K562 (cell line): Measurements from ENCODE around the gene SYT7. TPM values are rescaled to one million over a fixed set of nuclear protein-coding genes. Genes with fewer than 3 reads are reported as not detected.

Experiments used
- ATAC-seq: fragments of 200-7000 bp; cut with Tn5 transposase; 3 replicates; pipeline ENCODE4 v1.9.1; 2020; ENCODE audit warnings: moderate library complexity
- BruUV-seq: library from RNA; stranded (reverse); fragments of 400-500 nt; replicated peaks from 2 replicates; lab custom pipeline; 2021; lab: Mats Ljungman, UMichigan
- CTCF ChIA-PET: fragments of 300-600 bp; formaldehyde crosslinking; extraction: SDS; loops from one replicate; lab custom pipeline; 2021; ENCODE audit warnings: low intra/inter-chr PET ratio; lab: Yijun Ruan, JAX
- POLR2A ChIA-PET: fragments of 300-600, 350-650 bp; sonication (Branson Sonifier 250); formaldehyde crosslinking; extraction: SDS; loops from one replicate; lab custom pipeline; 2021; ENCODE audit warnings: antibody characterized with exemption, inconsistent platforms; lab: Yijun Ruan, JAX
- DNase-seq, 4 experiments: peaks; one replicate each; pipeline versions ENCODE4 v3.0.0 to v3.0.0-alpha.2; 2011 to 2018; ENCODE audit warnings: low spot score in 3 of 4, mixed read lengths in 3 of 4; ENCODE audit errors: extremely low read depth in 1 of 4
- FAIRE-seq: peaks from 2 replicates; lab custom pipeline; 2011; peaks lifted over from hg19 to GRCh38; lab: Jason Lieb, UNC
- H2AFZ ChIP-seq: 2 replicates; pipeline ENCODE4 v1.6.0; 2011; ENCODE audit warnings: low read depth, low read length, control low read depth, inconsistent platforms
- H3K27ac ChIP-seq: fragments of 200-600 bp; 3 replicates; pipeline ENCODE4 v1.8.0; 2011; ENCODE audit warnings: low read depth, mild to moderate bottlenecking, control low read depth, inconsistent platforms, low read length, moderate library complexity, mixed read lengths; ENCODE audit errors: extremely low read depth
- H3K27me3 ChIP-seq, 2 experiments: fragments of 300-600 bp in 1 of 2; 2 replicates in 1 of 2; 3 replicates in 1 of 2; pipeline versions ENCODE4 v1.6.0 to v1.8.0; 2011; ENCODE audit warnings: inconsistent platforms in 2 of 2, low read length in 2 of 2, mild to moderate bottlenecking in 1 of 2, mixed read lengths in 1 of 2, moderate library complexity in 1 of 2; ENCODE audit not compliant: control insufficient read depth in 2 of 2, insufficient read depth in 2 of 2
- H3K36me3 ChIP-seq: fragments of 300-600 bp; 3 replicates; pipeline ENCODE4 v1.8.0; 2011; ENCODE audit warnings: mild to moderate bottlenecking, low read length, inconsistent platforms; ENCODE audit not compliant: control insufficient read depth, insufficient read depth
- H3K4me1 ChIP-seq, 2 experiments: fragments of 200-600 bp in 1 of 2; replicated peaks in 1 of 2; 2 replicates in 1 of 2; 3 replicates in 1 of 2; pipeline versions ENCODE4 v1.5.1 to v1.8.0; 2011; ENCODE audit warnings: inconsistent platforms in 2 of 2, low read length in 2 of 2, mild to moderate bottlenecking in 1 of 2, mixed read lengths in 1 of 2, moderate library complexity in 1 of 2; ENCODE audit not compliant: control insufficient read depth in 2 of 2, insufficient read depth in 2 of 2
- H3K4me2 ChIP-seq: 2 replicates; pipeline ENCODE4 v1.6.1; 2011; ENCODE audit warnings: low read length, control low read depth, inconsistent platforms, mixed read lengths; ENCODE audit not compliant: insufficient read depth
- H3K4me3 ChIP-seq: fragments of 200-600 bp; sonication (generic), shearing (Covaris generic); 2 replicates; pipeline ENCODE4 v1.5.1; 2016; ENCODE audit warnings: control low read depth, inconsistent platforms
- H3K79me2 ChIP-seq: fragments of 200-600 bp; 3 replicates; pipeline ENCODE4 v1.8.0; 2011; ENCODE audit warnings: low read length, inconsistent platforms; ENCODE audit not compliant: control insufficient read depth, insufficient read depth
- H3K9ac ChIP-seq, 2 experiments: 2 replicates each; pipeline versions ENCODE4 v1.6.0 to v1.6.1; 2011; ENCODE audit warnings: low read depth in 2 of 2, low read length in 2 of 2, control low read depth in 1 of 2, inconsistent platforms in 1 of 2, mild to moderate bottlenecking in 1 of 2, mixed read lengths in 1 of 2; ENCODE audit not compliant: insufficient read depth in 1 of 2
- H3K9me1 ChIP-seq: one replicate; pipeline ENCODE4 v1.6.0; 2011; ENCODE audit warnings: inconsistent platforms, mild to moderate bottlenecking, low read length, moderate library complexity; ENCODE audit not compliant: control insufficient read depth, insufficient read depth
- H3K9me3 ChIP-seq: replicated peaks from 2 replicates; pipeline ENCODE4 v1.5.1; 2011; ENCODE audit warnings: low read depth, low read length, inconsistent platforms; ENCODE audit not compliant: control insufficient read depth, insufficient read depth
- H4K20me1 ChIP-seq: replicated peaks from 2 replicates; pipeline ENCODE4 v1.6.1; 2011; ENCODE audit warnings: low read length, inconsistent platforms, mixed read lengths; ENCODE audit not compliant: control insufficient read depth, insufficient read depth
- CREB5 ChIP-seq: fragments of 250-450 bp; sonication (Bioruptor Pico); IDR thresholded peaks from 2 replicates; pipeline ENCODE4 v1.5.0; 2020; ENCODE audit warnings: mild to moderate bottlenecking
- CXXC5 ChIP-seq: fragments of 250-450 bp; sonication (Bioruptor Pico); IDR thresholded peaks from 2 replicates; pipeline ENCODE4 v1.8.0; 2022; ENCODE audit warnings: inconsistent platforms, mild to moderate bottlenecking, moderate library complexity
- JUND ChIP-seq, 2 experiments: IDR thresholded peaks; 2 replicates in 1 of 2; 3 replicates in 1 of 2; pipeline ENCODE4 v1.6.1; 2011; ENCODE audit warnings: borderline replicate concordance in 2 of 2, low read depth in 2 of 2, low read length in 2 of 2, improper control_type of control experiment in 1 of 2, missing biosample characterization in 1 of 2, missing genetic modification characterization in 1 of 2, missing genetic modification reagents in 1 of 2
- L3MBTL2 ChIP-seq: fragments of 450-650 bp; IDR thresholded peaks from 2 replicates; pipeline ENCODE4 v1.6.1; 2016; ENCODE audit warnings: mild to moderate bottlenecking, moderate library complexity
- LARP7 ChIP-seq: fragments of 450-650 bp; IDR thresholded peaks from 2 replicates; pipeline ENCODE4 v1.6.1; 2016
- NR1H2 ChIP-seq: sonication (generic); formaldehyde crosslinking; IDR thresholded peaks from 2 replicates; pipeline ENCODE4 v1.4.0; 2020; ENCODE audit warnings: mild to moderate bottlenecking, missing genetic modification reagents
- PURB ChIP-seq: sonication (generic); formaldehyde crosslinking; IDR thresholded peaks from 2 replicates; pipeline ENCODE4 v1.9.0; 2021; ENCODE audit warnings: low read depth, mild to moderate bottlenecking, missing genetic modification reagents
- SIRT6 ChIP-seq: IDR thresholded peaks from one replicate; pipeline ENCODE4 v1.6.1; 2012; ENCODE audit warnings: low read depth, mild to moderate bottlenecking, control low read depth, inconsistent platforms, low read length, moderate library complexity
- SMAD3 ChIP-seq: fragments of 450-650 bp; formaldehyde crosslinking; conservative IDR thresholded peaks from 2 replicates; pipeline ENCODE4 v1.4.0; 2020; ENCODE audit warnings: mild to moderate bottlenecking
- TBL1XR1 ChIP-seq, 2 experiments: IDR thresholded peaks; 2 replicates each; pipeline ENCODE4 v1.6.1; 2012; ENCODE audit warnings: improper control_type of control experiment in 2 of 2, low read length in 2 of 2, mild to moderate bottlenecking in 1 of 2
- ZNF263 ChIP-seq: sonication (generic); formaldehyde crosslinking; IDR thresholded peaks from 2 replicates; pipeline ENCODE4 v1.8.0; 2022; ENCODE audit warnings: mild to moderate bottlenecking, missing genetic modification reagents, borderline replicate concordance
- ZNF707 ChIP-seq: fragments of 250-450 bp; sonication (Bioruptor Pico); conservative IDR thresholded peaks from 2 replicates; pipeline ENCODE4 v1.8.0; 2022; ENCODE audit warnings: inconsistent platforms, mild to moderate bottlenecking, moderate library complexity
- ZNF717 ChIP-seq: fragments of 250-450 bp; sonication (Bioruptor Pico); IDR thresholded peaks from 2 replicates; pipeline ENCODE4 v1.5.0; 2021
- WGBS: fragments of 100-300 bp; shearing (Covaris generic); methylation state at CpG from one replicate; pipeline ENCODE4 v1.1.6; 2016; ENCODE audit warnings: low coverage, mixed read lengths; ENCODE audit not compliant: insufficient coverage; ENCODE audit errors: missing lambda C conversion rate; 5-methylcytosine and 5-hydroxymethylcytosine counted together
- in situ Hi-C: fragments of 300-500 bp; cut with MboI; formaldehyde crosslinking; loops from 4 replicates; pipeline ENCODE4 v1.15.0; 2018; ENCODE audit warnings: inconsistent platforms, mixed read lengths
- intact Hi-C: fragments of 100-400 bp; cut with micrococcal nuclease; formaldehyde crosslinking; loops from 2 replicates; pipeline ENCODE4 v1.14.2; 2022
- polyA plus RNA-seq, 8 experiments: library from polyadenylated mRNA; depleted of rRNA in 4 of 8; stranded (reverse) in 5 of 8; unstranded in 3 of 8; fragments of >200 nt; fragmentation: Nextera tagmentation in 2 of 8; fragmentation: Illumina TruSeq in 1 of 8; extraction: Ambion mirVana in 2 of 8; extraction: Trizol in 1 of 8; gene quantifications; 2 replicates each; pipeline versions ENCODE4 v1.2.1 to v1.2.3, GENCODE V29; 2011 to 2014; ENCODE audit warnings: inconsistent platforms in 1 of 8, missing spikeins in 1 of 8
- total RNA-seq, 7 experiments: library from RNA; depleted of rRNA in 6 of 7; stranded (reverse); fragments of >200 nt in 6 of 7; fragmentation: Illumina TruSeq in 2 of 7; extraction: Trizol in 2 of 7; gene quantifications; 2 replicates each; pipeline versions ENCODE4 v1.2.1 to v1.2.3, GENCODE V29; 2011 to 2021; ENCODE audit warnings: low replicate concordance in 1 of 7

SYT7 gene
- total and polyA plus RNA-seq, 9 of the 15 experiments (the other 6 are each of a cell fraction or from before 2014, with no cell fraction given), result 0.01 to 0.51 (median 0.16) TPM; not detected in 1

GRCh38 chr11:61526956-61527731 is 53.7 kb downstream of the SYT7 start:
- no peaks in the 10 kb centered on the region for H3K36me3 ChIP-seq
- H3K9ac ChIP-seq, result no peak overlapping the region
- POLR2A ChIA-PET, result interaction anchor here (0.6 to 1.3 kb wide), 5 partner anchors 11 to 1027 kb away, joined by 3 to 8 read pairs (median 4); no protein-coding TSS in a partner anchor
- H3K4me2 ChIP-seq, result no peak overlapping the region
- in situ Hi-C loops (no loop called here), intact Hi-C loops (no loop called here)
- CTCF ChIA-PET, result no interaction called here
- H2AFZ ChIP-seq, result no peak overlapping the region
- no peak for FAIRE-seq
- no peaks in the 10 kb centered on the region for H3K4me1 ChIP-seq
- no peaks in the 10 kb centered on the region for H3K9me1 ChIP-seq
- BruUV-seq, result no TSS peak
- WGBS, result 4% methylated on average over 20 of the region's 20 CpGs
- H3K4me3 ChIP-seq, result no peak overlapping the region
- no peaks in the 10 kb centered on the region for H3K9me3 ChIP-seq
- peak; percentile 27; the same call in 1 of the 3 replicates for ATAC-seq
- peaks cover 70 to 91% of the 10 kb centered on the region in 2 experiments; a peak in 4 of 5 replicates for H3K27me3 ChIP-seq
- DNase-seq, result no peak
- no peak for TF ChIP-seq SIRT6
- TF ChIP-seq ZNF263 (CRISPR knock-in tag), result peak; percentile 61; the same call in 1 of the 2 replicates
- no peaks in the 10 kb centered on the region for H3K79me2 ChIP-seq
- H4K20me1 ChIP-seq, result peaks cover 10% of the 10 kb centered on the region
- no peak overlapping the region for H3K27ac ChIP-seq

- peaks cover 77 to 98% of the 10 kb centered on the region in 2 experiments; a peak in 4 of 5 replicates for H3K27me3 ChIP-seq
- H2AFZ ChIP-seq, result no peak overlapping the region
- no peaks in the 10 kb centered on the region for H3K4me1 ChIP-seq
- no peak overlapping the region for H3K27ac ChIP-seq
- H3K4me2 ChIP-seq, result no peak overlapping the region
- H3K9me1 ChIP-seq, result no peaks in the 10 kb centered on the region
- POLR2A ChIA-PET, result interaction anchor here (0.6 to 1.3 kb wide), 6 partner anchors 10 to 1280 kb away, joined by 4 to 8 read pairs (median 4); no protein-coding TSS in a partner anchor
- 0% methylated on average over 1 of the region's 1 CpG for WGBS
- FAIRE-seq, result no peak
- BruUV-seq, result no TSS peak
- no peak overlapping the region for H3K9ac ChIP-seq
- no peak for DNase-seq
- in situ Hi-C loops (no loop called here), intact Hi-C loops (no loop called here)
- H3K4me3 ChIP-seq, result no peak overlapping the region
- H3K9me3 ChIP-seq, result no peaks in the 10 kb centered on the region
- H3K36me3 ChIP-seq, result no peaks in the 10 kb centered on the region
- CTCF ChIA-PET, result no interaction called here
- peaks cover 12% of the 10 kb centered on the region for H4K20me1 ChIP-seq
- TF ChIP-seq JUND (IDR thresholded peaks at IDR 0.05; ENCODE audit: borderline replicate concordance, low read depth, low read length) (no peak), JUND (tag; IDR thresholded peaks at IDR 0.05; ENCODE audit: borderline replicate concordance, low read depth, low read length) (no peak), LARP7 (no peak), CREB5 (no peak), SMAD3 (CRISPR knock-in tag) (no peak), NR1H2 (no peak), ZNF717 (CRISPR knock-in tag) (no peak), PURB (no peak), CXXC5 (CRISPR knock-in tag) (no peak), ZNF707 (CRISPR knock-in tag) (no peak), TBL1XR1 (IDR thresholded peaks at IDR 0.05; ENCODE audit: low read length in 2 of 2) (no peak), L3MBTL2 (no peak)
- H3K79me2 ChIP-seq, result no peaks in the 10 kb centered on the region
- no peak for ATAC-seq
Measured at GRCh38 chr11:61526229-61526628, 54.6 kb downstream of the SYT7 start.
